Ovary (tissue), 10 donors: ENCODE results near the gene EPS8L2. TPM values are rescaled to one million over a fixed set of nuclear protein-coding genes. Genes with fewer than 3 reads are reported as not detected.

ENCODE experiments used
- DNase-seq, 5 donors: peaks; one replicate each; pipeline ENCODE4 v3.0.0-alpha.2; 2019 to 2020
- H3K27ac ChIP-seq, 2 donors: fragments of 200-600 bp; one replicate each; pipeline versions ENCODE4 v1.5.1 to v1.8.0; 2019 to 2022
- H3K27me3 ChIP-seq: fragments of 200-600 bp; one replicate; pipeline ENCODE4 v1.8.0; 2022
- H3K36me3 ChIP-seq: fragments of 200-600 bp; sonication (generic); one replicate; pipeline ENCODE4 v1.5.1; 2019
- H3K4me1 ChIP-seq: one replicate; pipeline ENCODE4 v1.8.1; 2013; ENCODE audit warnings: mild to moderate bottlenecking, moderate library complexity; ENCODE audit not compliant: insufficient read depth
- H3K4me3 ChIP-seq: fragments of 200-600 bp; sonication (generic); one replicate; pipeline ENCODE4 v1.5.1; 2017
- H3K9me3 ChIP-seq, 2 donors: fragments of 200-600 bp in 1 of 2; sonication (generic) in 1 of 2; one replicate each; pipeline versions ENCODE4 v1.5.1 to v1.8.1; 2013 to 2019; ENCODE audit warnings: mild to moderate bottlenecking in 1 of 2, moderate library complexity in 1 of 2
- CTCF ChIP-seq, 3 donors: fragments of 450-650 bp in 2 of 3; fragments of 200-600 bp in 1 of 3; IDR thresholded peaks; one replicate each; pipeline versions ENCODE4 v1.5.1 to v1.8.0; 2016 to 2022; ENCODE audit warnings: antibody characterized with exemption in 3 of 3, mild to moderate bottlenecking in 1 of 3
- EP300 ChIP-seq: sonication (generic); formaldehyde crosslinking; IDR thresholded peaks from one replicate; pipeline ENCODE4 v1.6.1; 2017; ENCODE audit warnings: antibody characterized with exemption
- POLR2A ChIP-seq: fragments of 450-650 bp; IDR thresholded peaks from one replicate; pipeline ENCODE4 v1.6.1; 2017; ENCODE audit warnings: antibody characterized with exemption, mild to moderate bottlenecking, moderate library complexity
- WGBS, 3 donors: extraction: QIAGEN DNeasy Blood & Tissue Kit in 1 of 3; methylation state at CpG; one replicate each; pipeline versions ENCODE4 v1.1.5 to v1.1.7; 2013 to 2017; 5-methylcytosine and 5-hydroxymethylcytosine counted together
- intact Hi-C, 4 donors: fragments of 100-400 bp; cut with DNase I; formaldehyde crosslinking; loops; one replicate each; pipeline versions ENCODE4 v1.11.0 to v1.15.1; 2022 to 2023
- long read RNA-seq, 3 donors: library from polyadenylated mRNA in 2 of 3; unstranded in 2 of 3; transcript quantifications; one replicate each; pipeline ENCODE4 v2.0.0 and lab custom pipeline, GENCODE V29; 2021 to 2026
- polyA plus RNA-seq, 2 donors: library from polyadenylated mRNA; stranded (reverse); fragments of 200-250 nt in 1 of 2; fragments of 350-450 nt in 1 of 2; fragmentation: Illumina TruSeq in 1 of 2; extraction: RNeasy Lipid Tissue Mini Kit (QIAGEN cat#74804) in 1 of 2; gene quantifications; one replicate each; pipeline ENCODE4 v1.2.3, GENCODE V29; 2013 to 2014
- total RNA-seq, 7 donors: library from RNA; depleted of rRNA in 2 of 7; stranded (reverse); fragments of >200 nt in 2 of 7; fragmentation: NEBNext Ultra II Directional in 3 of 7; extraction: Animal tissue kit (Norgen Biotek cat#: 25700) in 3 of 7; gene quantifications; one replicate each; pipeline versions ENCODE4 v1.1.0 to v1.2.4, GENCODE V29; 2016 to 2023
- donor health status: DM: no; HTN: no; CAD: no; lungs with moderate emphysema.
- donor health status: DM: no; HTN: no; CAD: no.
- donor health status: Bipolar disorder and iron deficiency.
- donor health status: DM: yes; HTN: yes; CAD: no.
- donor health status: DM: no; HTN: no; CAD: no.
- donor health status: DM: yes; HTN: yes; CAD: no.

Gene EPS8L2
- 10 to 100 TPM; 20.6 to 57.9 (median 34.2) TPM for total RNA-seq
- polyA plus RNA-seq: 10 to 100 TPM in 1 of 2 donors, 1 to 10 TPM in 1; 5.9 to 17.4 TPM
- long read RNA-seq, donor 1, transcript EPS8L2-201 (21 exons, 3,148 nt): major isoform, 16 of 60 reads
- long read RNA-seq, donor 1, partial matches to known transcripts: 27 of 60 reads
- long read RNA-seq, donor 1, other reads (novel, unspliced or antisense): 8 of 60 reads
- long read RNA-seq, donor 2, partial matches to known transcripts: 0 of 2 reads
- long read RNA-seq, donor 2, other reads (novel, unspliced or antisense): 0 of 2 reads
- long read RNA-seq, donor 3, transcript EPS8L2-201 (21 exons, 3,148 nt): major isoform, 13 of 61 reads
- long read RNA-seq, donor 3, partial matches to known transcripts: 10 of 61 reads
- long read RNA-seq, donor 3, other reads (novel, unspliced or antisense): 34 of 61 reads

- peaks cover 34% of the 10 kb centered on the region for H3K4me1 ChIP-seq
- no peaks in the 10 kb centered on the region for H3K27me3 ChIP-seq
- H3K36me3 ChIP-seq: no peaks in the 10 kb centered on the region
- peak; percentile 58 to 67 (median 61) for DNase-seq
- peak within 1 kb of the TSS; percentile 70 for H3K4me3 ChIP-seq
- 9 to 11% (median 9%) methylated on average over 43 to 90 of the region's 90 CpGs for WGBS, 3 donors
- intact Hi-C loops: loop anchor here in 1 of 4 donors (5.0 kb wide), 1 partner anchor 1201 kb away; no protein-coding TSS in a partner anchor
- TF ChIP-seq CTCF (IDR thresholded peaks at IDR 0.05) (no peak), EP300 (no peak), POLR2A (no peak)
- H3K9me3 ChIP-seq: no peaks in the 10 kb centered on the region
- H3K27ac ChIP-seq: peak within 1 kb of the TSS; percentile 31 to 61
These were observed at the start of gene EPS8L2 for GRCh38 chr11:705646-706438. Gene EPS8L2, plus strand, starts transcription at chr11:706231. Its CDS starts 3,177 bp downstream, at chr11:709408.

GRCh38 chr11:656426-656825 is 49.6 kb upstream of the EPS8L2 start:
- intact Hi-C loops: no loop called here
- no peak for TF ChIP-seq CTCF (IDR thresholded peaks at IDR 0.05)
- no peak for TF ChIP-seq POLR2A
- TF ChIP-seq EP300: no peak
- H3K27me3 ChIP-seq: no peaks in the 10 kb centered on the region
- no peaks in the 10 kb centered on the region for H3K9me3 ChIP-seq
- WGBS, 3 donors: 84 to 87% (median 85%) methylated on average over 14 of the region's 14 CpGs
- no peak for DNase-seq
- H3K36me3 ChIP-seq: no peaks in the 10 kb centered on the region
- no peaks in the 10 kb centered on the region for H3K4me1 ChIP-seq
- no peak overlapping the region for H3K27ac ChIP-seq
- no peak overlapping the region for H3K4me3 ChIP-seq

GRCh38 chr11:656866-657265 is 49.2 kb upstream of the EPS8L2 start:
- no peak for DNase-seq
- 78 to 88% (median 80%) methylated on average over 7 of the region's 7 CpGs for WGBS, 3 donors
- H3K27ac ChIP-seq: no peak overlapping the region
- no peaks in the 10 kb centered on the region for H3K27me3 ChIP-seq
- H3K36me3 ChIP-seq: no peaks in the 10 kb centered on the region
- no peaks in the 10 kb centered on the region for H3K4me1 ChIP-seq
- H3K4me3 ChIP-seq: no peak overlapping the region
- TF ChIP-seq CTCF (IDR thresholded peaks at IDR 0.05) (no peak), POLR2A (no peak), EP300 (no peak)
- no peaks in the 10 kb centered on the region for H3K9me3 ChIP-seq
- intact Hi-C loops: no loop called here

- Histone ChIP-seq H3K36me3 (no peaks in the 10 kb centered on the region), H3K27ac (no peak overlapping the region), H3K4me3 (no peak overlapping the region), H3K27me3 (no peaks in the 10 kb centered on the region), H3K4me1 (no peaks in the 10 kb centered on the region), H3K9me3 (no peaks in the 10 kb centered on the region)
- intact Hi-C loops: no loop called here
- no peak for DNase-seq
- TF ChIP-seq EP300: no peak
- TF ChIP-seq POLR2A: no peak
- no peak for TF ChIP-seq CTCF (IDR thresholded peaks at IDR 0.05)
- WGBS, 3 donors: 85 to 94% (median 89%) methylated on average over 14 of the region's 14 CpGs
These were observed 48.3 kb upstream of the EPS8L2 start for GRCh38 chr11:657691-658126.
